ENCODE data around the gene ZNF383. TPM values are rescaled to one million over a fixed set of nuclear protein-coding genes. Genes with fewer than 3 reads are reported as not detected.
A peak's percentile ranks its signal among the peaks of the same experiment; 100 is the strongest.
"Not testable (repeated sequence)": the region's sequence is repeated elsewhere in the genome, so short reads cannot be mapped to it uniquely, and the experiment has no call there.

Gene ZNF383
- total RNA-seq, 1 experiment from 2014 or later, result 5.4 TPM

- Mint-ChIP-seq H3K36me3 (peaks cover 48% of the 10 kb centered on the region), H3K9me3 (peaks cover 74% of the 10 kb centered on the region), H3K27me3 (ENCODE audit: low read depth) (no peaks in the 10 kb centered on the region; the same call in none of the 2 replicates), H3K4me1 (no peaks in the 10 kb centered on the region), H3K4me3 (no peak overlapping the region), H3K27ac (no peak overlapping the region)
- CTCF ChIA-PET, result no interaction called here
- no peak for DNase-seq (ENCODE audit: low spot score)
- no peak for ATAC-seq
- TF ChIP-seq ZMAT4 (CRISPR knock-in tag; IDR thresholded peaks at IDR 0.05), result no peak
- TF ChIP-seq JUN (CRISPR knock-in tag; IDR thresholded peaks at IDR 0.05), result no peak
- POLR2A ChIA-PET, result no interaction called here
Observed at GRCh38 chr19:37251308-37252229, 33.6 kb downstream of the ZNF383 start.

- peaks cover 30% of the 10 kb centered on the region for H3K9me3 Mint-ChIP-seq
- H3K27me3 Mint-ChIP-seq (ENCODE audit: low read depth); CTCF ChIA-PET; H3K4me1 Mint-ChIP-seq; POLR2A ChIA-PET; H3K27ac Mint-ChIP-seq; DNase-seq (ENCODE audit: low spot score); H3K4me3 Mint-ChIP-seq: not testable (repeated sequence)
- peak; percentile 77 for ATAC-seq
- H3K36me3 Mint-ChIP-seq, result peaks cover 13% of the 10 kb centered on the region
Observed at GRCh38 chr19:37263028-37263427, 45.0 kb downstream of the ZNF383 start.

- H3K27me3 Mint-ChIP-seq (ENCODE audit: low read depth); H3K4me1 Mint-ChIP-seq; H3K27ac Mint-ChIP-seq; POLR2A ChIA-PET; DNase-seq (ENCODE audit: low spot score); H3K4me3 Mint-ChIP-seq; CTCF ChIA-PET: not testable (repeated sequence)
- ATAC-seq, result peak; percentile 84
- Mint-ChIP-seq H3K36me3 (peaks cover 11% of the 10 kb centered on the region), H3K9me3 (peaks cover 12% of the 10 kb centered on the region)
Observed at GRCh38 chr19:37267005-37267404, 49.0 kb downstream of the ZNF383 start.

- H3K36me3 Mint-ChIP-seq, result peaks cover 11% of the 10 kb centered on the region
- H3K27me3 Mint-ChIP-seq (ENCODE audit: low read depth); CTCF ChIA-PET; ATAC-seq; POLR2A ChIA-PET; DNase-seq (ENCODE audit: low spot score); H3K9me3 Mint-ChIP-seq; H3K4me3 Mint-ChIP-seq; H3K4me1 Mint-ChIP-seq; H3K27ac Mint-ChIP-seq: not testable (repeated sequence)
Observed at GRCh38 chr19:37267755-37268154, 49.7 kb downstream of the ZNF383 start.

- POLR2A ChIA-PET; CTCF ChIA-PET; H3K4me1 Mint-ChIP-seq; H3K27me3 Mint-ChIP-seq (ENCODE audit: low read depth); H3K27ac Mint-ChIP-seq; H3K36me3 Mint-ChIP-seq; H3K9me3 Mint-ChIP-seq; DNase-seq (ENCODE audit: low spot score); H3K4me3 Mint-ChIP-seq; ATAC-seq: not testable (repeated sequence)
Observed at GRCh38 chr19:37280656-37281055, 62.6 kb downstream of the ZNF383 start.

GRCh38 chr19:37284020-37284419 lies 66.0 kb downstream of the ZNF383 start:
- H3K9me3 Mint-ChIP-seq; DNase-seq (ENCODE audit: low spot score); POLR2A ChIA-PET; CTCF ChIA-PET; H3K4me3 Mint-ChIP-seq; H3K27ac Mint-ChIP-seq; H3K27me3 Mint-ChIP-seq (ENCODE audit: low read depth); H3K4me1 Mint-ChIP-seq; ATAC-seq; H3K36me3 Mint-ChIP-seq: not testable (repeated sequence)

GRCh38 chr19:37289229-37289628 lies 71.2 kb downstream of the ZNF383 start:
- H3K4me3 Mint-ChIP-seq; CTCF ChIA-PET; POLR2A ChIA-PET; ATAC-seq; H3K27ac Mint-ChIP-seq; H3K9me3 Mint-ChIP-seq; DNase-seq (ENCODE audit: low spot score); H3K4me1 Mint-ChIP-seq; H3K27me3 Mint-ChIP-seq (ENCODE audit: low read depth); H3K36me3 Mint-ChIP-seq: not testable (repeated sequence)

- H3K36me3 Mint-ChIP-seq; H3K9me3 Mint-ChIP-seq; H3K4me1 Mint-ChIP-seq; H3K4me3 Mint-ChIP-seq; CTCF ChIA-PET; H3K27me3 Mint-ChIP-seq (ENCODE audit: low read depth); POLR2A ChIA-PET; ATAC-seq: not testable (repeated sequence)
- DNase-seq (ENCODE audit: low spot score), result peak; percentile 67
- 0 out of 2 replicates have a peak overlapping the region, but pooled peaks have one; percentile 28 for H3K27ac Mint-ChIP-seq
Observed at GRCh38 chr19:37292998-37293939, 75.3 kb downstream of the ZNF383 start.

GRCh38 chr19:37294246-37294645 lies 76.2 kb downstream of the ZNF383 start:
- H3K27ac Mint-ChIP-seq; POLR2A ChIA-PET; H3K4me1 Mint-ChIP-seq; DNase-seq (ENCODE audit: low spot score); CTCF ChIA-PET; ATAC-seq; H3K36me3 Mint-ChIP-seq; H3K4me3 Mint-ChIP-seq; H3K27me3 Mint-ChIP-seq (ENCODE audit: low read depth); H3K9me3 Mint-ChIP-seq: not testable (repeated sequence)

All from WTC11 (cell line).